ENCODE data around the gene RNF212.

The RNF212 gene

DNA sequence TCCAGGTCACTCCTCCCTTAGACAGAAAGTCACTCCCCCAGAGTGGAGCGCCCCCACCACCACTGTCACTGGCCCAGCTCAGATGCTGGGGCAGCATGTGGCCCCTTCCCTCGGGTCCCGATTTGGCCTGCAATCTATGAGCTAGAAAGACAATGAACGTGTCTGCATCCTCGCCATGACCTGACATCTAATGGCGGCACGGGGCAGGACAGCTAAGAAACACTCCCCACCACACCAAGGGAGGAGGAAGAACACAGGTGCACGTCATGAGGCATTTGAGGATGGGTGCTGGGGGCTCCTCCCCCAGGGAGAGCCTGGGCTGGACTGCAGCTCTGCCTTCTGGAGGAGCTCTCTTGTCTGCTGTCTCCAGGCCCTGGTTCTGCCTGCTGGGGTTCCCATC lies 8.7 kb downstream of the RNF212 start:
- H3K27ac ChIP-seq, result no peak overlapping the region
- no peaks in the 10 kb centered on the region for H4K20me1 ChIP-seq (ENCODE audit: insufficient read depth)
- no peaks in the 10 kb centered on the region for H3K79me2 ChIP-seq (ENCODE audit: insufficient read depth, low read depth)
- H3K4me1 ChIP-seq (ENCODE audit: low read depth, poor library complexity, severe bottlenecking), result no peaks in the 10 kb centered on the region
- H2AFZ ChIP-seq (ENCODE audit: low read depth), result no peak overlapping the region
- H3K36me3 ChIP-seq (ENCODE audit: insufficient read depth), result no peaks in the 10 kb centered on the region
- TF ChIP-seq, protein P1, sequence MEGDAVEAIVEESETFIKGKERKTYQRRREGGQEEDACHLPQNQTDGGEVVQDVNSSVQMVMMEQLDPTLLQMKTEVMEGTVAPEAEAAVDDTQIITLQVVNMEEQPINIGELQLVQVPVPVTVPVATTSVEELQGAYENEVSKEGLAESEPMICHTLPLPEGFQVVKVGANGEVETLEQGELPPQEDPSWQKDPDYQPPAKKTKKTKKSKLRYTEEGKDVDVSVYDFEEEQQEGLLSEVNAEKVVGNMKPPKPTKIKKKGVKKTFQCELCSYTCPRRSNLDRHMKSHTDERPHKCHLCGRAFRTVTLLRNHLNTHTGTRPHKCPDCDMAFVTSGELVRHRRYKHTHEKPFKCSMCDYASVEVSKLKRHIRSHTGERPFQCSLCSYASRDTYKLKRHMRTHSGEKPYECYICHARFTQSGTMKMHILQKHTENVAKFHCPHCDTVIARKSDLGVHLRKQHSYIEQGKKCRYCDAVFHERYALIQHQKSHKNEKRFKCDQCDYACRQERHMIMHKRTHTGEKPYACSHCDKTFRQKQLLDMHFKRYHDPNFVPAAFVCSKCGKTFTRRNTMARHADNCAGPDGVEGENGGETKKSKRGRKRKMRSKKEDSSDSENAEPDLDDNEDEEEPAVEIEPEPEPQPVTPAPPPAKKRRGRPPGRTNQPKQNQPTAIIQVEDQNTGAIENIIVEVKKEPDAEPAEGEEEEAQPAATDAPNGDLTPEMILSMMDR (conservative IDR thresholded peaks at IDR 0.05; ENCODE audit: low read depth, low read length), result no peak
- H3K9ac ChIP-seq, result no peak overlapping the region
- no peak overlapping the region for H3K4me2 ChIP-seq
- peaks cover under 1% of the 10 kb centered on the region; the same call in 1 of the 2 replicates for H3K27me3 ChIP-seq (ENCODE audit: insufficient read depth, low read depth)
- H3K4me3 ChIP-seq (IDR thresholded peaks at IDR 0.05; ENCODE audit: insufficient read depth, low read depth, low read length), result no peak overlapping the region

DNA sequence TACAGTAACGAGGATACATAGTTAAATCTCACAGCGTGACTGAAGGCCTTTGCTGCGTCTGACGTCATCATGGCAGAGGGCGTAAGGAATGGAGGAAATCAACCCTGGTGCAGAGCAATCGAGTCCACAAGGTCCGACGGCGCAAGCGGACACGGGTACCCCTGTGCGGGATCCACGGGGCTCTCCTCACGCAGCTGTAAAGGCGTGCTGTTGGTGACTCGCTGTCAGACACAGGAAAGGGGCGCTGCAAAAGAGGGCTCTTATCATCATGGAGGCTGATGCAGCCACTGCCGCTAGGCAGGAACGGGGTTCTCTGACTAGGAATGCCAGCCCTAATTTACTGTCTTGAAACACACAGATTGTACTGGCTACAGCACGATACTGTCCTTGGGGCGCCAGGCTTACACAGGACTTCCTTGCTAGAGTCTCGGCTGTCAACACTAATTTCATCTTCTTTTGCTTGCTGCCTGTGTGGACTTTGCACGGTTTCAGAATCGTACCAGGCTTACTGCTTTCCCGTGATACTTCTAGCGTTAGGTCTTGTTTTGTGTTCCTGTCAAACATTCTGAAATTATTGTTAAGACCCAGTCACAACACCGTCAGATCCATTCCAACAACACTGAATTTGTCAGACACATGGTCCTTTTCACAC lies 13.6 kb downstream of the RNF212 start:
- no peaks in the 10 kb centered on the region for H3K79me2 ChIP-seq (ENCODE audit: insufficient read depth, low read depth)
- no peak overlapping the region for H3K9ac ChIP-seq
- H3K4me1 ChIP-seq (ENCODE audit: low read depth, poor library complexity, severe bottlenecking), result no peaks in the 10 kb centered on the region
- no peak overlapping the region for H3K4me3 ChIP-seq (IDR thresholded peaks at IDR 0.05; ENCODE audit: insufficient read depth, low read depth, low read length)
- H3K36me3 ChIP-seq (ENCODE audit: insufficient read depth), result no peaks in the 10 kb centered on the region
- TF ChIP-seq, protein P1 (conservative IDR thresholded peaks at IDR 0.05; ENCODE audit: low read depth, low read length), result no peak
- H3K27ac ChIP-seq, result no peak overlapping the region
- no peak overlapping the region for H3K4me2 ChIP-seq
- no peaks in the 10 kb centered on the region for H4K20me1 ChIP-seq (ENCODE audit: insufficient read depth)
- no peaks in the 10 kb centered on the region; the same call in 1 of the 2 replicates for H3K27me3 ChIP-seq (ENCODE audit: insufficient read depth, low read depth)
- no peak overlapping the region for H2AFZ ChIP-seq (ENCODE audit: low read depth)

DNA sequence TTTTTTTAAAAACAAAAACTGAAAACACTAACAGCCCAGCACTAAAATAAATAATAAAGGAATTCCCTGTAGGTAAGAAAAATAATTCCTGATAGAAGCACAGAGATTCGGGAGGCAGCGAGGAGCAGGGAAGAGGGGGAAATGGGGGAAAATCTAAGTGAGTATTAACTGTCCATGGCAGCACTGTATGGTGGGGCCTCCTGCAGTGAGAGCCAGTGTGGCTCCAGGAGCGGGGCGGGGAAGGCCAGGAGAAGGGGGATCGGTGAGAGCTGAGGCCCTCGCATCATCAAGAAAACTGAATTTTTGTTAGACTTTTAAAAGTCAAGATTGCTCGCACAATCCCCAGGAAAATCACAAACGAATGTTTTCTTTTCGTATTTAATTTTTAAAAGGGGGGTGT lies 14.1 kb downstream of the RNF212 start:
- Histone ChIP-seq H3K4me1 (ENCODE audit: low read depth, poor library complexity, severe bottlenecking) (no peaks in the 10 kb centered on the region), H3K4me2 (no peak overlapping the region)

DNA sequence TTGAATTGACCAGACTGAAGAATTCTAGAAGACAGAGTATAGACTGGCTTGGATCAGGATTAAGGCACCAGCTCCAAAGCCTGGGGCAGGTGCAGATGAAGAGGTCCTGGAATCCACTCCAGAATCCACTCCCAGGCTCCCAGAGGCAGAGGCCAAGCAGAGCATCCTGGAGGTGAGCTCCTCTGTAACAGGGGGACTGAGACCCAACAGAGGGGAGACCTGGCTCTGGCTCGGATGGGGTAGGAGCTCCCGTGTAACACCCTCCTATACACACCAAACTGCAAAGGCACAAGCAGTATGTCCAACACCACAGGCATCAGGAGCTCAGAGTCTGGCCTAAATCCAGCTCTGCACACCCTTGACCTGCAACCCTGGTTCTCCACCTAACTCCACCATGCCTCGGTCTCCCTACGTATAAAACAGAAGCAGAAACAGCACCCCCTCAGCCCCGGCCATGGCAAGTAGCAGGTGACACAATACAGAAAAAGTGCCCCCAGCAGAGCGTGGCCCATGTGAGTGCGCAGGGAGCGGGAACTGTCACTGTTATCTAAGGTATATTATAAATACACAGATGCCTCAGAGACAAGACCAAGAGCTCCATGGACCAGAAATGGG lies 14.9 kb downstream of the RNF212 start:
- Histone ChIP-seq H3K9ac (no peak overlapping the region), H3K4me1 (ENCODE audit: low read depth, poor library complexity, severe bottlenecking) (no peaks in the 10 kb centered on the region), H3K4me2 (no peak overlapping the region), H3K4me3 (IDR thresholded peaks at IDR 0.05; ENCODE audit: insufficient read depth, low read depth, low read length) (no peak overlapping the region), H3K79me2 (ENCODE audit: insufficient read depth, low read depth) (no peaks in the 10 kb centered on the region), H3K27me3 (ENCODE audit: insufficient read depth, low read depth) (no peaks in the 10 kb centered on the region; the same call in 1 of the 2 replicates), H2AFZ (ENCODE audit: low read depth) (no peak overlapping the region), H3K36me3 (ENCODE audit: insufficient read depth) (no peaks in the 10 kb centered on the region), H4K20me1 (ENCODE audit: insufficient read depth) (no peaks in the 10 kb centered on the region), H3K27ac (no peak overlapping the region)
- TF ChIP-seq, protein P1 (conservative IDR thresholded peaks at IDR 0.05; ENCODE audit: low read depth, low read length), result no peak

More for the DNA sequence above, 14.1 kb downstream of the RNF212 start:
- Histone ChIP-seq H3K27ac (no peak overlapping the region), H4K20me1 (ENCODE audit: insufficient read depth) (no peaks in the 10 kb centered on the region), H3K9ac (no peak overlapping the region), H3K36me3 (ENCODE audit: insufficient read depth) (no peaks in the 10 kb centered on the region), H2AFZ (ENCODE audit: low read depth) (no peak overlapping the region), H3K4me3 (IDR thresholded peaks at IDR 0.05; ENCODE audit: insufficient read depth, low read depth, low read length) (no peak overlapping the region), H3K27me3 (ENCODE audit: insufficient read depth, low read depth) (no peaks in the 10 kb centered on the region; the same call in 1 of the 2 replicates), H3K79me2 (ENCODE audit: insufficient read depth, low read depth) (no peaks in the 10 kb centered on the region)
- TF ChIP-seq, protein P1 (conservative IDR thresholded peaks at IDR 0.05; ENCODE audit: low read depth, low read length), result no peak

Measured in KMS-11 (cell line).